HepG2 (cell line): ENCODE measurements around the gene COL9A3. TPM values are rescaled to one million over a fixed set of nuclear protein-coding genes. Genes with fewer than 3 reads are reported as not detected.

ENCODE experiments used
- CREB1 ChIP-seq, 2 experiments: fragments of 450-650 bp in 1 of 2; IDR thresholded peaks; 2 replicates each; pipeline ENCODE4 v1.6.1; 2016 to 2017; ENCODE audit warnings: control low read depth in 1 of 2, mild to moderate bottlenecking in 1 of 2, missing compliant biosample characterization in 1 of 2, missing genetic modification characterization in 1 of 2
- EP300 ChIP-seq, 3 experiments: sonication (generic) in 1 of 3; formaldehyde crosslinking in 1 of 3; IDR thresholded peaks; 2 replicates each; pipeline versions ENCODE4 v1.5.1 to v1.6.1; 2011 to 2020; ENCODE audit warnings: low read depth in 2 of 3, low read length in 2 of 3, borderline replicate concordance in 1 of 3, improper control_type of control experiment in 1 of 3, mild to moderate bottlenecking in 1 of 3, missing genetic modification reagents in 1 of 3, moderate library complexity in 1 of 3
- FOXP4 ChIP-seq: sonication (generic); formaldehyde crosslinking; IDR thresholded peaks from 2 replicates; pipeline ENCODE4 v1.4.0; 2020; ENCODE audit warnings: missing genetic modification reagents
- HMG20B ChIP-seq: conservative IDR thresholded peaks from 2 replicates; pipeline ENCODE4 v1.6.1; 2016; ENCODE audit warnings: missing genetic modification reagents, missing compliant biosample characterization
- KDM3A ChIP-seq: IDR thresholded peaks from 2 replicates; pipeline ENCODE4 v1.6.1; 2018; ENCODE audit warnings: low read depth, missing compliant biosample characterization
- MAF1 ChIP-seq: sonication (generic); formaldehyde crosslinking; IDR thresholded peaks from 2 replicates; pipeline ENCODE4 v1.5.0; 2020; ENCODE audit warnings: missing genetic modification reagents, borderline replicate concordance
- MIER2 ChIP-seq: IDR thresholded peaks from 2 replicates; pipeline ENCODE4 v1.6.1; 2016; ENCODE audit warnings: missing biosample characterization, missing genetic modification reagents
- MLLT10 ChIP-seq: sonication (generic); formaldehyde crosslinking; IDR thresholded peaks from 2 replicates; pipeline ENCODE4 v1.4.0; 2020; ENCODE audit warnings: missing genetic modification reagents
- MYNN ChIP-seq: sonication (generic); formaldehyde crosslinking; IDR thresholded peaks from 2 replicates; pipeline ENCODE4 v1.4.0; 2020; ENCODE audit warnings: mild to moderate bottlenecking, low read depth, missing genetic modification reagents
- NCOA5 ChIP-seq: sonication (generic); formaldehyde crosslinking; IDR thresholded peaks from 2 replicates; pipeline ENCODE4 v1.4.0; 2020; ENCODE audit warnings: missing genetic modification reagents
- NONO ChIP-seq, 2 experiments: fragments of 450-650 bp in 1 of 2; sonication (generic) in 1 of 2; formaldehyde crosslinking in 1 of 2; IDR thresholded peaks in 1 of 2; conservative IDR thresholded peaks in 1 of 2; 2 replicates each; pipeline versions ENCODE4 v1.6.1 to v1.8.0; 2017 to 2022; ENCODE audit warnings: mild to moderate bottlenecking in 1 of 2, missing genetic modification reagents in 1 of 2, moderate library complexity in 1 of 2
- NPAS2 ChIP-seq: sonication (generic); formaldehyde crosslinking; IDR thresholded peaks from 2 replicates; pipeline ENCODE4 v1.8.0; 2022; ENCODE audit warnings: mild to moderate bottlenecking, missing genetic modification reagents, borderline replicate concordance
- PPARG ChIP-seq: conservative IDR thresholded peaks from 2 replicates; pipeline ENCODE4 v1.6.1; 2016; ENCODE audit warnings: missing biosample characterization, missing genetic modification reagents
- REL ChIP-seq: sonication (generic); formaldehyde crosslinking; conservative IDR thresholded peaks from 2 replicates; pipeline ENCODE4 v1.8.0; 2022; ENCODE audit warnings: mild to moderate bottlenecking, missing genetic modification reagents, moderate library complexity
- SRSF1 ChIP-seq: fragments of 200-400 bp; formaldehyde crosslinking; optimal IDR thresholded peaks from 2 replicates; pipeline ENCODE3; 2017; ENCODE audit warnings: mild to moderate bottlenecking, low read depth, low read length, moderate library complexity
- THAP11 ChIP-seq: IDR thresholded peaks from 2 replicates; pipeline ENCODE4 v1.6.1; 2016; ENCODE audit warnings: missing biosample characterization, missing genetic modification reagents
- YEATS4 ChIP-seq: sonication (generic); formaldehyde crosslinking; IDR thresholded peaks from 2 replicates; pipeline ENCODE4 v1.4.0; 2020; ENCODE audit warnings: missing genetic modification reagents, borderline replicate concordance
- ZBTB1 ChIP-seq: sonication (generic); formaldehyde crosslinking; IDR thresholded peaks from 2 replicates; pipeline ENCODE4 v1.4.0; 2020; ENCODE audit warnings: missing genetic modification reagents, borderline replicate concordance
- ZIK1 ChIP-seq: sonication (generic); formaldehyde crosslinking; IDR thresholded peaks from 2 replicates; pipeline ENCODE4 v1.5.0; 2020; ENCODE audit warnings: mild to moderate bottlenecking, low read depth, missing genetic modification reagents, borderline replicate concordance
- ZNF343 ChIP-seq: sonication (generic); formaldehyde crosslinking; IDR thresholded peaks from 2 replicates; pipeline ENCODE4 v1.4.0; 2020; ENCODE audit warnings: mild to moderate bottlenecking, missing genetic modification reagents
- ZNF570 ChIP-seq: sonication (generic); formaldehyde crosslinking; IDR thresholded peaks from 2 replicates; pipeline ENCODE4 v1.4.0; 2020; ENCODE audit warnings: mild to moderate bottlenecking, missing genetic modification reagents, borderline replicate concordance
- ZNF850 ChIP-seq: sonication (generic); formaldehyde crosslinking; conservative IDR thresholded peaks from 2 replicates; pipeline ENCODE4 v1.9.0; 2021; ENCODE audit warnings: mild to moderate bottlenecking, missing genetic modification reagents
- polyA plus RNA-seq, 8 experiments: library from polyadenylated mRNA; depleted of rRNA in 3 of 8; stranded (reverse) in 7 of 8; unstranded in 1 of 8; fragments of >200 nt; fragmentation: Illumina TruSeq in 4 of 8; extraction: Trizol in 4 of 8; gene quantifications; 2 replicates each; pipeline versions ENCODE4 v1.2.1 to v1.2.3, GENCODE V29; 2011 to 2016; ENCODE audit warnings: low read depth in 4 of 8, missing spikeins in 1 of 8, mixed read lengths in 1 of 8; ENCODE audit not compliant: insufficient read depth in 1 of 8
- total RNA-seq, 5 experiments: library from RNA; depleted of rRNA; stranded (reverse); fragments of >200 nt; fragmentation: Illumina TruSeq; extraction: Trizol; gene quantifications; 2 replicates each; pipeline ENCODE4 v1.2.3, GENCODE V29; 2016; ENCODE audit warnings: low read depth in 1 of 5
- TF ChIP-seq, protein P1 (sequence below): sonication (generic); formaldehyde crosslinking; IDR thresholded peaks from 2 replicates; pipeline ENCODE4 v1.5.1; 2020; ENCODE audit warnings: mild to moderate bottlenecking, missing genetic modification reagents, borderline replicate concordance
- TF ChIP-seq, protein P2 (sequence below): sonication (generic); formaldehyde crosslinking; IDR thresholded peaks from 2 replicates; pipeline ENCODE4 v1.4.0; 2020; ENCODE audit warnings: missing genetic modification reagents

Gene COL9A3
- total and polyA plus RNA-seq, 2 of the 13 experiments (the other 11 are each of a cell fraction or from before 2014, with no cell fraction given), result 155 to 204 TPM

GRCh38 chr20:62818592-62819493, 2.0 kb downstream of the COL9A3 start (continued):
- no peak for TF ChIP-seq ZNF570 (CRISPR knock-in tag)
- peak; percentile 48 to 62; a peak in 2 of 4 replicates for TF ChIP-seq EP300 (IDR thresholded peaks at IDR 0.05; ENCODE audit: low read depth in 2 of 2, low read length in 2 of 2)
- no peak; the same call in 1 of the 2 replicates for TF ChIP-seq EP300 (CRISPR knock-in tag; IDR thresholded peaks at IDR 0.05; ENCODE audit: borderline replicate concordance)
- TF ChIP-seq NONO (IDR thresholded peaks at IDR 0.05), result no peak
- peak; percentile 75 for TF ChIP-seq NONO (CRISPR knock-in tag; conservative IDR thresholded peaks at IDR 0.05)
- TF ChIP-seq CREB1 (IDR thresholded peaks at IDR 0.05), result no peak
- TF ChIP-seq CREB1 (CRISPR knock-in tag; IDR thresholded peaks at IDR 0.05), result no peak
- TF ChIP-seq, protein P1, sequence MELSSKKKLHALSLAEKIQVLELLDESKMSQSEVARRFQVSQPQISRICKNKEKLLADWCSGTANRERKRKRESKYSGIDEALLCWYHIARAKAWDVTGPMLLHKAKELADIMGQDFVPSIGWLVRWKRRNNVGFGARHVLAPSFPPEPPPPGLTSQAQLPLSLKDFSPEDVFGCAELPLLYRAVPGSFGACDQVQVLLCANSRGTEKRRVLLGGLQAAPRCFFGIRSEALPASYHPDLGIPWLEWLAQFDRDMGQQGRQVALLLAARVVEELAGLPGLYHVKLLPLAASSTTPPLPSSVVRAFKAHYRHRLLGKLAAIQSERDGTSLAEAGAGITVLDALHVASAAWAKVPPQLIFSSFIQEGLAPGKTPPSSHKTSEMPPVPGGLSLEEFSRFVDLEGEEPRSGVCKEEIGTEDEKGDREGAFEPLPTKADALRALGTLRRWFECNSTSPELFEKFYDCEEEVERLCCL (CRISPR knock-in tag), result no peak
- TF ChIP-seq NCOA5 (CRISPR knock-in tag), result no peak
- no peak for TF ChIP-seq ZIK1 (CRISPR knock-in tag)
- peak; percentile 24; the same call in 1 of the 2 replicates for TF ChIP-seq KDM3A
- TF ChIP-seq REL (CRISPR knock-in tag), result no peak
- no peak; the same call in 1 of the 2 replicates for TF ChIP-seq YEATS4 (CRISPR knock-in tag)
- TF ChIP-seq MYNN (CRISPR knock-in tag), result no peak
- TF ChIP-seq ZBTB1 (CRISPR knock-in tag), result no peak
- peak; percentile 57 for TF ChIP-seq THAP11
- no peak for TF ChIP-seq NPAS2
- TF ChIP-seq MAF1 (CRISPR knock-in tag), result no peak; the same call in 1 of the 2 replicates
- TF ChIP-seq PPARG (CRISPR knock-in tag), result no peak
- peak; percentile 46; the same call in 1 of the 2 replicates for TF ChIP-seq HMG20B (CRISPR knock-in tag)
- peak; percentile 23 for TF ChIP-seq MIER2 (CRISPR knock-in tag)
- TF ChIP-seq SRSF1, result peak; percentile 7
- no peak for TF ChIP-seq ZNF850 (CRISPR knock-in tag)
- TF ChIP-seq FOXP4 (CRISPR knock-in tag), result 0 out of 2 replicates have a peak, but pooled peaks have one; percentile 8
- TF ChIP-seq MLLT10 (CRISPR knock-in tag), result no peak
- 0 out of 2 replicates have a peak, but pooled peaks have one; percentile 44 for TF ChIP-seq ZNF343 (CRISPR knock-in tag)
- TF ChIP-seq, protein P2, sequence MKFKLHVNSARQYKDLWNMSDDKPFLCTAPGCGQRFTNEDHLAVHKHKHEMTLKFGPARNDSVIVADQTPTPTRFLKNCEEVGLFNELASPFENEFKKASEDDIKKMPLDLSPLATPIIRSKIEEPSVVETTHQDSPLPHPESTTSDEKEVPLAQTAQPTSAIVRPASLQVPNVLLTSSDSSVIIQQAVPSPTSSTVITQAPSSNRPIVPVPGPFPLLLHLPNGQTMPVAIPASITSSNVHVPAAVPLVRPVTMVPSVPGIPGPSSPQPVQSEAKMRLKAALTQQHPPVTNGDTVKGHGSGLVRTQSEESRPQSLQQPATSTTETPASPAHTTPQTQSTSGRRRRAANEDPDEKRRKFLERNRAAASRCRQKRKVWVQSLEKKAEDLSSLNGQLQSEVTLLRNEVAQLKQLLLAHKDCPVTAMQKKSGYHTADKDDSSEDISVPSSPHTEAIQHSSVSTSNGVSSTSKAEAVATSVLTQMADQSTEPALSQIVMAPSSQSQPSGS, result peak; percentile 46
